Neutrophil (primary cell): ENCODE measurements around the gene MYF6.
"Not testable (repeated sequence)": the region's sequence is repeated elsewhere in the genome, so short reads cannot be mapped to it uniquely, and the experiment has no call there.

Experiments used
- H3K27ac ChIP-seq: fragments of 200-600 bp; sonication (generic); 2 replicates; pipeline ENCODE4 v1.5.1; 2016; ENCODE audit warnings: mild to moderate bottlenecking, moderate library complexity
- H3K27me3 ChIP-seq: fragments of 200-600 bp; sonication (generic); 2 replicates; pipeline ENCODE4 v1.6.0; 2016; ENCODE audit warnings: mild to moderate bottlenecking
- H3K36me3 ChIP-seq: fragments of 200-600 bp; sonication (generic); 2 replicates; pipeline ENCODE4 v1.5.1; 2017
- H3K4me1 ChIP-seq, 2 experiments: fragments of 200-600 bp in 1 of 2; sonication (generic) in 1 of 2; 1 replicate in 1 of 2; 2 replicates in 1 of 2; pipeline versions ENCODE4 v1.5.1 to v1.6.1; 2013 to 2016; ENCODE audit warnings: low read depth in 1 of 2, low read length in 1 of 2, mild to moderate bottlenecking in 1 of 2, moderate library complexity in 1 of 2; ENCODE audit not compliant: control insufficient read depth in 1 of 2, insufficient read depth in 1 of 2
- H3K4me3 ChIP-seq, 2 experiments: fragments of 200-600 bp in 1 of 2; sonication (generic) in 1 of 2; 1 replicate in 1 of 2; 2 replicates in 1 of 2; pipeline ENCODE4 v1.5.1; 2013 to 2016; ENCODE audit warnings: low read depth in 1 of 2, low read length in 1 of 2, mild to moderate bottlenecking in 1 of 2, moderate library complexity in 1 of 2
- H3K9me3 ChIP-seq: fragments of 200-600 bp; sonication (generic); 2 replicates; pipeline ENCODE4 v1.5.1; 2016
- TF ChIP-seq, protein P1 (sequence below): fragments of 200-600 bp; sonication (generic); IDR thresholded peaks from 2 replicates; pipeline ENCODE4 v1.5.1; 2016; ENCODE audit warnings: antibody characterized with exemption

Gene MYF6

DNA sequence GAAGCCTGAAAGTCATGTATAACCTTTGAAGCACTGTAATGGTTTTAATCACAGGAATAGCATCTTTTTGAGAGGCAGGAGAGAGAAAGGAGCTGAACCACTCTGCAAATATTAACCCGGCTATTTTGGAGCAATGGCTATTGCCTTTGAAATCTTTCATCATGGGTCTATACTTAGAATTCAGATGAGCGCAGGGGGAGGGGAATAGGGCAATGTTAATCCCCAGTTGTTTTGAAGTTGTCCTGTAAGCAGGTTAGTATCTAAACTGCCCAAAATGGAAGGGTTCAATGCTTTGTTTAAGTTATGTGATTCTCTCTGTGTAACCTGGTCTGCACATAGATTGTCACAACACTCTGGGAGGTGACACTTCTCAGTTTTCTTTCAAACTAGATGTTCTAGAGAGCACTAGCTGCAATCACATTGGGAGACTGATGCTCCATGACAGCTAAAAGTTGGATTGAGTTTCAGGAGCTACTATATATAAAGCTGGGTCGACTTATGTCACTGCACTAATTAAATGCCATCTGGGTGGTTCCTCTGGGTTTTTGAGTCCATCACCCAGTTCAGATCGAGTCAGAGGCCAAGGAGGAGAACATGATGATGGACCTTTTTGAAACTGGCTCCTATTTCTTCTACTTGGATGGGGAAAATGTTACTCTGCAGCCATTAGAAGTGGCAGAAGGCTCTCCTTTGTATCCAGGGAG lies at the start of gene MYF6:
MYF6 (plus strand) TSS at position 509 of the 704 bp plus-strand sequence; CDS start at position 595, 86 bp downstream.
- Histone ChIP-seq H3K9me3 (no peaks in the 10 kb centered on the region), H3K4me1 (peaks cover 0 to 6% of the 10 kb centered on the region in 2 experiments), H3K4me3 (peak within 1 kb of the TSS; percentile 24 to 25), H3K27ac (no peak within 1 kb of the TSS), H3K27me3 (peaks cover 74% of the 10 kb centered on the region), H3K36me3 (no peaks in the 10 kb centered on the region)
- TF ChIP-seq, protein P1, sequence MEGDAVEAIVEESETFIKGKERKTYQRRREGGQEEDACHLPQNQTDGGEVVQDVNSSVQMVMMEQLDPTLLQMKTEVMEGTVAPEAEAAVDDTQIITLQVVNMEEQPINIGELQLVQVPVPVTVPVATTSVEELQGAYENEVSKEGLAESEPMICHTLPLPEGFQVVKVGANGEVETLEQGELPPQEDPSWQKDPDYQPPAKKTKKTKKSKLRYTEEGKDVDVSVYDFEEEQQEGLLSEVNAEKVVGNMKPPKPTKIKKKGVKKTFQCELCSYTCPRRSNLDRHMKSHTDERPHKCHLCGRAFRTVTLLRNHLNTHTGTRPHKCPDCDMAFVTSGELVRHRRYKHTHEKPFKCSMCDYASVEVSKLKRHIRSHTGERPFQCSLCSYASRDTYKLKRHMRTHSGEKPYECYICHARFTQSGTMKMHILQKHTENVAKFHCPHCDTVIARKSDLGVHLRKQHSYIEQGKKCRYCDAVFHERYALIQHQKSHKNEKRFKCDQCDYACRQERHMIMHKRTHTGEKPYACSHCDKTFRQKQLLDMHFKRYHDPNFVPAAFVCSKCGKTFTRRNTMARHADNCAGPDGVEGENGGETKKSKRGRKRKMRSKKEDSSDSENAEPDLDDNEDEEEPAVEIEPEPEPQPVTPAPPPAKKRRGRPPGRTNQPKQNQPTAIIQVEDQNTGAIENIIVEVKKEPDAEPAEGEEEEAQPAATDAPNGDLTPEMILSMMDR = no peak

DNA sequence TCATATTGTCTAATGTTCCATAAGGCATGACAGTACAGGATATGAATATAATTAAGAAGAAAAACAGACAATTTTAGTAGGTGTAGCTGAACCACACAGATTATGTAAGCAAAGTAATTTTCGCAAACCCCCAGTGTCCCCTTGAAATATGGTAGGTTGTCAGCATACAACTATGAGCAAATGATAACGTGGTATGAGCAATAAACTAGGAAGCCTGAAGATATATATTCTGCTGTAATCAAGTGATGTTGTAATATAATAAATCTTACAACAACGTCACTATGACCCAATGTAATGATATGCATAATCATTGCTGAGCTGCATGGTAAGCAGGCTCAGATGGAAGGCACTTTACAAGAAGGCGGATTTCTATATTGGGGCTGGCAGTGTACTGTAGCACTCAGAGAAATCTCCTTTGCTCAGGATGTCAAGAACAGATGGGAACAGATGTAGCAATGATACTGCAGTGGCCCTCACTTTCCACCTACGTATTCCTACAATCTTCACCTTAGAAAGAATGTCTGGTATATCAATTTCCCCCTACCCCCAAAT lies 47.8 kb upstream of the MYF6 start:
- Histone ChIP-seq H3K27me3 (no peaks in the 10 kb centered on the region), H3K9me3 (no peaks in the 10 kb centered on the region), H3K4me1 (no peaks in the 10 kb centered on the region), H3K36me3 (no peaks in the 10 kb centered on the region), H3K4me3 (no peak overlapping the region), H3K27ac (no peak overlapping the region)
- TF ChIP-seq, protein P1 = no peak

DNA sequence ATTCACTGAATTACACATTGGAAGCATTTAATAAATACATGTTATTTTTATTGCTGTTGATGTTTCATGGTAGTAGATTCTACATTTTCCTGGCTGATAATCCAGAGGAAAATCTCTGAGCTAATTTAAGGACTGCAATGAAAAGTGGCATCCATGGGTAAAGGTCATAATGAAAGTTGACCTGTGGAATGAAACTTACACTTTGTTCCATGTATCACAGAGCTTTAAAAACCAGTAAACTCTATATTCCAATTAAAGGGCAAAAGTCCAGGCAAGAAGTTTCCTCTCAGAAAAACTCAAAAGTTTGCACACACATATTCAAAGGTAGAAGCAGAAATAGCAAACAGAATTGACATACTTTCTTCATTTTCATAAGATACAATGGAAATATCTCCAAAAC lies 44.8 kb upstream of the MYF6 start:
- TF ChIP-seq, protein P1 = no peak
- H3K27ac ChIP-seq = no peak overlapping the region
- no peaks in the 10 kb centered on the region for H3K4me1 ChIP-seq
- H3K27me3 ChIP-seq = no peaks in the 10 kb centered on the region
- no peaks in the 10 kb centered on the region for H3K36me3 ChIP-seq
- no peak overlapping the region for H3K4me3 ChIP-seq
- no peaks in the 10 kb centered on the region for H3K9me3 ChIP-seq

DNA sequence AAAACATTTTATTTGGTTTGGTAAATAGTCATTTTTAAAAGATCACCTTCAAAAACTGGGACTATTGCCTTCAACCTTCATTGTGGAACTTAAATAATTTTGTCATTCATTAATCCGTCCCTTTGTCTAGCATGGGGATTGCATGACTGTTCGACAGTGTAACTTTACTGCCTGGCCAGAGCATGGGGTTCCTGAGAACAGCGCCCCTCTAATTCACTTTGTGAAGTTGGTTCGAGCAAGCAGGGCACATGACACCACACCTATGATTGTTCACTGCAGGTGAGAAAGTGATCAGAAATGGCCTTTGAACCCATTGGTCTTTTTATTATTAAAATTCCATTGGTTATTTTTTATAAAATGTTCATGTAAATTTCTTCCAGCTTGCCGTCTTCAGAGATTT lies 37.2 kb upstream of the MYF6 start:
- H3K4me3 ChIP-seq = no peak overlapping the region
- no peaks in the 10 kb centered on the region for H3K36me3 ChIP-seq
- TF ChIP-seq, protein P1 = no peak
- H3K4me1 ChIP-seq = no peaks in the 10 kb centered on the region
- no peak overlapping the region for H3K27ac ChIP-seq
- H3K9me3 ChIP-seq = no peaks in the 10 kb centered on the region
- no peaks in the 10 kb centered on the region for H3K27me3 ChIP-seq

DNA sequence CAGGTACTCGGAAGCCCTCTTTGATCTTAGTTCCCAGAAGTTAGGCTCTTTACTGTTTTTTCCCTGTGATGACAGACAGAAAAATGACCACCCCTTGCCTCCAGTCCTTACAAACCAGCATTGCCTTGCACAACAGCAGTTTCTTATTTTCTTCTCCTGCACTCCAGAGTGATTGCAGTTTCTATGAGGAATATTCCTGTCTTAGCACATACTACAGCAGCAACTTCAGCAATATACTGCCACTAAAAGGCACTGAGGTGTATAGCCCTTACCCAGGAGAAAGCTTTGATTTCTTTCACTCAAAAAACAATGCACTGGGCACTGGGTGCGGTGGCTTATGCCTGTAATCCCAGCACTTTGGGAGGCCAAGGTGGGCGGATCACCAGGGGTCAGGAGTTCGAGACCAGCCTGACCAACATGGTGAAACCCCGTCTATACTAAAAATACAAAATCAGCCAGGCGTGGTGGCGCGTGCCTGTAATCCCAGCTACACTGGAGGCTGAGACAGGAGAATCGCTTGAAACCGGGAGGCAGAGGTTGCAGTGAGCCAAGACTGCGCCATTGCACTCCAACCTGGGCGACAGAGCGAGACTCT lies 31.3 kb upstream of the MYF6 start:
- not testable (repeated sequence) for H3K27ac ChIP-seq, H3K9me3 ChIP-seq, H3K27me3 ChIP-seq, H3K36me3 ChIP-seq, H3K4me3 ChIP-seq, H3K4me1 ChIP-seq

DNA sequence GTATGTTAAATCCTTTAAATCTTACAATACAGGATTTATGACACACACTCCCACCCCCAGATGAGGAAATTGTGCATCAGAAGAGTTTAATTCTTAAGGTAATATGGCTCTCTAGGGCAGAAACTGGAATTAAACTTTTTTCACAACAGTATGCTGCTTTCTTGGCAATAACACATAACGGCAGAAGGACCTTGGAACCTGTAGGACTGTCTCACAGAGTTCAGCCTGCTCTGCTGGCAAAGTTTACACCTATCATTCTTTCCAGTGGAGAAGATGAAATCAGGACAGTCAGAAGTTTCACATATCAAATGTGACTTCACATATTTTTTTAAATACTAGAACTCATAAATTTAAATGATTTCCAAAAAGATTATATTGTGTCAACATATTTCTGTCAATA lies 30.6 kb upstream of the MYF6 start:
- TF ChIP-seq, protein P1 = no peak
- no peak overlapping the region for H3K27ac ChIP-seq
- no peaks in the 10 kb centered on the region for H3K27me3 ChIP-seq
- no peaks in the 10 kb centered on the region for H3K36me3 ChIP-seq
- H3K4me3 ChIP-seq = no peak overlapping the region
- H3K4me1 ChIP-seq = no peaks in the 10 kb centered on the region
- no peaks in the 10 kb centered on the region for H3K9me3 ChIP-seq
